Esophagus squamous epithelium (tissue), 5 donors: ENCODE results near the gene DLGAP1. TPM values are rescaled to one million over a fixed set of nuclear protein-coding genes. Genes with fewer than 3 reads are reported as not detected.

Experiments used
- DNase-seq: peaks from one replicate; lab custom pipeline; 2025; lab: John Stamatoyannopoulos, UW
- H3K27ac ChIP-seq, 4 donors: fragments of 200-600 bp; sonication (generic); one replicate each; pipeline ENCODE4 v1.5.1; 2016 to 2019; ENCODE audit warnings: mild to moderate bottlenecking in 1 of 4
- H3K27me3 ChIP-seq, 4 donors: fragments of 200-600 bp; sonication (generic); 1 replicate in 3 of 4; 2 replicates in 1 of 4; pipeline versions ENCODE4 v1.5.1 to v1.6.0; 2017 to 2021; ENCODE audit warnings: antibody characterized with exemption in 1 of 4
- H3K36me3 ChIP-seq, 3 donors: fragments of 200-600 bp; sonication (generic); one replicate each; pipeline ENCODE4 v1.5.1; 2016 to 2019
- H3K4me1 ChIP-seq, 3 donors: fragments of 200-600 bp; sonication (generic); one replicate each; pipeline ENCODE4 v1.5.1; 2017 to 2019
- H3K4me3 ChIP-seq, 4 donors: fragments of 200-600 bp; sonication (generic); 1 replicate in 3 of 4; 2 replicates in 1 of 4; pipeline ENCODE4 v1.5.1; 2016 to 2019; ENCODE audit warnings: mild to moderate bottlenecking in 2 of 4, moderate library complexity in 1 of 4
- H3K9me3 ChIP-seq, 3 donors: fragments of 200-600 bp; sonication (generic); one replicate each; pipeline ENCODE4 v1.5.1; 2016 to 2019
- CTCF ChIP-seq, 6 experiments: fragments of 450-650 bp in 4 of 6; fragments of 200-600 bp in 2 of 6; sonication (generic) in 2 of 6; IDR thresholded peaks; one replicate each; pipeline ENCODE4 v1.5.1; 2016 to 2019; ENCODE audit warnings: antibody characterized with exemption in 6 of 6, mild to moderate bottlenecking in 4 of 6, moderate library complexity in 4 of 6
- POLR2A ChIP-seq, 4 donors: fragments of 450-650 bp; IDR thresholded peaks; one replicate each; pipeline ENCODE4 v1.6.1; 2017; ENCODE audit warnings: antibody characterized with exemption in 4 of 4, mild to moderate bottlenecking in 4 of 4, moderate library complexity in 3 of 4
- WGBS, 2 donors: methylation state at CpG; one replicate each; pipeline ENCODE4 v1.1.5; 2018; 5-methylcytosine and 5-hydroxymethylcytosine counted together
- intact Hi-C: fragments of 100-400 bp; cut with DNase I; formaldehyde crosslinking; loops from one replicate; pipeline ENCODE4 v1.15.0; 2022
- total RNA-seq, 4 donors: library from RNA; depleted of rRNA; stranded (reverse); fragments of >200 nt; gene quantifications; one replicate each; pipeline ENCODE4 v1.1.0, GENCODE V29; 2016
- donor health status: DM: yes; HTN: yes; CAD: no.

Gene DLGAP1
- total RNA-seq, 4 donors from 2014 or later = 0.09 to 1.5 (median 0.52) TPM

GRCh38 chr18:3554811-3555427 lies 900.2 kb downstream of the DLGAP1 start:
- no peaks in the 10 kb centered on the region for H3K27me3 ChIP-seq
- WGBS, 2 donors = 48 to 56% methylated on average over 2 of the region's 2 CpGs

GRCh38 chr18:3554091-3554601 lies 901.0 kb downstream of the DLGAP1 start:
- TF ChIP-seq POLR2A (IDR thresholded peaks at IDR 0.05) = no peak
- no peak for TF ChIP-seq CTCF (IDR thresholded peaks at IDR 0.05)
- 75 to 91% methylated on average over 9 of the region's 9 CpGs for WGBS, 2 donors

More at GRCh38 chr18:3554811-3555427, 900.2 kb downstream of the DLGAP1 start:
- Histone ChIP-seq H3K27ac (no peak overlapping the region), H3K36me3 (no peaks in the 10 kb centered on the region), H3K9me3 (no peaks in the 10 kb centered on the region), H3K4me1 (no peaks in the 10 kb centered on the region), H3K4me3 (no peak overlapping the region)
- TF ChIP-seq POLR2A (IDR thresholded peaks at IDR 0.05) (no peak), CTCF (IDR thresholded peaks at IDR 0.05) (no peak)
- intact Hi-C loops = no loop called here
- no peak for DNase-seq

GRCh38 chr18:3552305-3552704 lies 902.8 kb downstream of the DLGAP1 start:
- Histone ChIP-seq H3K27ac (no peak overlapping the region), H3K4me3 (no peak overlapping the region), H3K4me1 (no peaks in the 10 kb centered on the region), H3K36me3 (no peaks in the 10 kb centered on the region), H3K27me3 (no peaks in the 10 kb centered on the region), H3K9me3 (no peaks in the 10 kb centered on the region)
- no peak for TF ChIP-seq CTCF (IDR thresholded peaks at IDR 0.05)
- no peak for TF ChIP-seq POLR2A (IDR thresholded peaks at IDR 0.05)
- intact Hi-C loops = no loop called here
- no peak for DNase-seq
- WGBS, 2 donors = 76 to 89% methylated on average over 3 of the region's 3 CpGs

More at GRCh38 chr18:3554091-3554601, 901.0 kb downstream of the DLGAP1 start:
- no peak overlapping the region for H3K4me3 ChIP-seq
- DNase-seq = no peak
- intact Hi-C loops = no loop called here
- no peaks in the 10 kb centered on the region for H3K36me3 ChIP-seq
- H3K27me3 ChIP-seq = no peaks in the 10 kb centered on the region
- no peak overlapping the region for H3K27ac ChIP-seq
- no peaks in the 10 kb centered on the region for H3K4me1 ChIP-seq
- H3K9me3 ChIP-seq = no peaks in the 10 kb centered on the region

GRCh38 chr18:3547891-3548615 lies 907.1 kb downstream of the DLGAP1 start:
- Histone ChIP-seq H3K4me1 (no peaks in the 10 kb centered on the region), H3K9me3 (no peaks in the 10 kb centered on the region), H3K36me3 (no peaks in the 10 kb centered on the region), H3K27ac (no peak overlapping the region), H3K4me3 (no peak overlapping the region), H3K27me3 (no peaks in the 10 kb centered on the region)
- no peak for DNase-seq
- TF ChIP-seq POLR2A (IDR thresholded peaks at IDR 0.05) = no peak
- TF ChIP-seq CTCF (IDR thresholded peaks at IDR 0.05) = no peak
- 64 to 66% methylated on average over 4 of the region's 4 CpGs for WGBS, 2 donors
- intact Hi-C loops = no loop called here

- no peaks in the 10 kb centered on the region for H3K27me3 ChIP-seq
- H3K36me3 ChIP-seq = no peaks in the 10 kb centered on the region
- H3K9me3 ChIP-seq = no peaks in the 10 kb centered on the region
- H3K4me1 ChIP-seq = peaks cover 0 to 15% (median 0%) of the 10 kb centered on the region in 3 donors
- WGBS, 2 donors = 84 to 87% methylated on average over 5 of the region's 5 CpGs
- no peak for TF ChIP-seq POLR2A (IDR thresholded peaks at IDR 0.05)
- no peak for TF ChIP-seq CTCF (IDR thresholded peaks at IDR 0.05)
- no peak overlapping the region for H3K4me3 ChIP-seq
- H3K27ac ChIP-seq = no peak overlapping the region
- intact Hi-C loops = no loop called here
- no peak for DNase-seq
These were observed 909.0 kb downstream of the DLGAP1 start for GRCh38 chr18:3546106-3546505.
